Activated T-cell treated with anti-CD3 and anti-CD28 coated beads, Interleukin-2, amount 50 U/mL, for 48 hours (primary cell): Measurements from ENCODE around the gene THEM5.
A peak's percentile ranks its signal among the peaks of the same experiment; 100 is the strongest.

Source experiments
- DNase-seq, 2 experiments: peaks; one replicate each; pipeline ENCODE4 v3.0.0-alpha.2; 2020

THEM5 gene

GRCh38 chr1:151817353-151817730, 36.2 kb downstream of the THEM5 start:
- DNase-seq: no peak

GRCh38 chr1:151816548-151817352, 36.8 kb downstream of the THEM5 start:
- no peak for DNase-seq

GRCh38 chr1:151815716-151816327, 37.7 kb downstream of the THEM5 start:
- DNase-seq: no peak

GRCh38 chr1:151814971-151815545, 38.5 kb downstream of the THEM5 start:
- DNase-seq: no peak

- DNase-seq: no peak
Measured at GRCh38 chr1:151814426-151814825, 39.1 kb downstream of the THEM5 start.

- no peak for DNase-seq
Measured at GRCh38 chr1:151813271-151813977, 40.1 kb downstream of the THEM5 start.

GRCh38 chr1:151811181-151811580, 42.3 kb downstream of the THEM5 start:
- no peak for DNase-seq

- DNase-seq: no peak
Measured at GRCh38 chr1:151809985-151810556, 43.4 kb downstream of the THEM5 start.

- peak in 1 of 2 experiments; percentile 7 for DNase-seq
Measured at GRCh38 chr1:151809290-151809984, 44.1 kb downstream of the THEM5 start.

GRCh38 chr1:151807766-151808165, 45.7 kb downstream of the THEM5 start:
- DNase-seq: no peak

GRCh38 chr1:151807131-151807530, 46.4 kb downstream of the THEM5 start:
- no peak for DNase-seq

GRCh38 chr1:151806170-151806569, 47.3 kb downstream of the THEM5 start:
- DNase-seq: peak in 1 of 2 experiments; percentile 11

GRCh38 chr1:151805066-151805820, 48.3 kb downstream of the THEM5 start, which contains the start of gene LINGO4:
Gene LINGO4 (minus strand): TSS chr1:151805419. CDS start chr1:151802704, 2,715 bp downstream.
- no peak for DNase-seq

GRCh38 chr1:151803915-151804314, 49.6 kb downstream of the THEM5 start:
- no peak for DNase-seq

- DNase-seq: no peak
Measured at GRCh38 chr1:151803164-151803563, 50.3 kb downstream of the THEM5 start.

GRCh38 chr1:151802372-151802771, 51.1 kb downstream of the THEM5 start:
- DNase-seq: no peak

GRCh38 chr1:151801846-151802245, 51.7 kb downstream of the THEM5 start:
- DNase-seq: no peak

- DNase-seq: no peak
Measured at GRCh38 chr1:151801310-151801820, 52.1 kb downstream of the THEM5 start.

- no peak for DNase-seq
Measured at GRCh38 chr1:151800830-151801229, 52.7 kb downstream of the THEM5 start.

GRCh38 chr1:151799179-151800022, 54.1 kb downstream of the THEM5 start:
- no peak for DNase-seq
